Measurements from ENCODE around the gene MAP3K20.

MAP3K20 gene

GRCh38 chr2:173043476-173043875, 32.2 kb upstream of the MAP3K20 start:
- Histone ChIP-seq H2AFZ (ENCODE audit: low read depth, low read length) (no peak overlapping the region), H3K4me3 (ENCODE audit: low read length) (no peak overlapping the region), H3K4me1 (ENCODE audit: insufficient read depth, low read length) (no peaks in the 10 kb centered on the region), H3K27me3 (ENCODE audit: insufficient read depth, low read length) (no peaks in the 10 kb centered on the region), H3K36me3 (ENCODE audit: insufficient read depth, low read length) (no peaks in the 10 kb centered on the region), H3K9me3 (ENCODE audit: low read length) (no peaks in the 10 kb centered on the region)

- no peaks in the 10 kb centered on the region for H3K9me3 ChIP-seq (ENCODE audit: low read length)
- H3K4me1 ChIP-seq (ENCODE audit: insufficient read depth, low read length) = no peaks in the 10 kb centered on the region
- no peak overlapping the region for H3K4me3 ChIP-seq (ENCODE audit: low read length)
- H2AFZ ChIP-seq (ENCODE audit: low read depth, low read length) = no peak overlapping the region
- no peaks in the 10 kb centered on the region for H3K27me3 ChIP-seq (ENCODE audit: insufficient read depth, low read length)
- no peaks in the 10 kb centered on the region for H3K36me3 ChIP-seq (ENCODE audit: insufficient read depth, low read length)
Measured at GRCh38 chr2:173043897-173044519, 31.6 kb upstream of the MAP3K20 start.

- no peaks in the 10 kb centered on the region for H3K36me3 ChIP-seq (ENCODE audit: insufficient read depth, low read length)
- H2AFZ ChIP-seq (ENCODE audit: low read depth, low read length) = no peak overlapping the region
- no peaks in the 10 kb centered on the region for H3K27me3 ChIP-seq (ENCODE audit: insufficient read depth, low read length)
- no peaks in the 10 kb centered on the region for H3K4me1 ChIP-seq (ENCODE audit: insufficient read depth, low read length)
- no peaks in the 10 kb centered on the region for H3K9me3 ChIP-seq (ENCODE audit: low read length)
- no peak overlapping the region for H3K4me3 ChIP-seq (ENCODE audit: low read length)
Measured at GRCh38 chr2:173044686-173045085, 31.0 kb upstream of the MAP3K20 start.

GRCh38 chr2:173045181-173045580, 30.5 kb upstream of the MAP3K20 start:
- Histone ChIP-seq H2AFZ (ENCODE audit: low read depth, low read length) (no peak overlapping the region), H3K4me1 (ENCODE audit: insufficient read depth, low read length) (no peaks in the 10 kb centered on the region), H3K36me3 (ENCODE audit: insufficient read depth, low read length) (no peaks in the 10 kb centered on the region), H3K9me3 (ENCODE audit: low read length) (no peaks in the 10 kb centered on the region), H3K4me3 (ENCODE audit: low read length) (no peak overlapping the region), H3K27me3 (ENCODE audit: insufficient read depth, low read length) (no peaks in the 10 kb centered on the region)

GRCh38 chr2:173048522-173048896, 27.1 kb upstream of the MAP3K20 start:
- Histone ChIP-seq H3K36me3 (ENCODE audit: insufficient read depth, low read length) (no peaks in the 10 kb centered on the region), H3K27me3 (ENCODE audit: insufficient read depth, low read length) (no peaks in the 10 kb centered on the region), H3K4me3 (ENCODE audit: low read length) (no peak overlapping the region), H2AFZ (ENCODE audit: low read depth, low read length) (no peak overlapping the region), H3K9me3 (ENCODE audit: low read length) (no peaks in the 10 kb centered on the region), H3K4me1 (ENCODE audit: insufficient read depth, low read length) (no peaks in the 10 kb centered on the region)

- Histone ChIP-seq H3K4me3 (ENCODE audit: low read length) (no peak overlapping the region), H2AFZ (ENCODE audit: low read depth, low read length) (no peak overlapping the region), H3K36me3 (ENCODE audit: insufficient read depth, low read length) (no peaks in the 10 kb centered on the region), H3K27me3 (ENCODE audit: insufficient read depth, low read length) (no peaks in the 10 kb centered on the region), H3K9me3 (ENCODE audit: low read length) (no peaks in the 10 kb centered on the region), H3K4me1 (ENCODE audit: insufficient read depth, low read length) (no peaks in the 10 kb centered on the region)
Measured at GRCh38 chr2:173048897-173049661, 26.6 kb upstream of the MAP3K20 start.

- no peaks in the 10 kb centered on the region for H3K4me1 ChIP-seq (ENCODE audit: insufficient read depth, low read length)
Measured at GRCh38 chr2:173049831-173050230, 25.8 kb upstream of the MAP3K20 start.

GRCh38 chr2:173050684-173051083, 25.0 kb upstream of the MAP3K20 start:
- no peak overlapping the region for H3K4me3 ChIP-seq (ENCODE audit: low read length)
- no peaks in the 10 kb centered on the region for H3K27me3 ChIP-seq (ENCODE audit: insufficient read depth, low read length)
- no peaks in the 10 kb centered on the region for H3K36me3 ChIP-seq (ENCODE audit: insufficient read depth, low read length)
- H3K9me3 ChIP-seq (ENCODE audit: low read length) = no peaks in the 10 kb centered on the region
- no peaks in the 10 kb centered on the region for H3K4me1 ChIP-seq (ENCODE audit: insufficient read depth, low read length)
- no peak overlapping the region for H2AFZ ChIP-seq (ENCODE audit: low read depth, low read length)

More at GRCh38 chr2:173049831-173050230, 25.8 kb upstream of the MAP3K20 start:
- Histone ChIP-seq H2AFZ (ENCODE audit: low read depth, low read length) (no peak overlapping the region), H3K27me3 (ENCODE audit: insufficient read depth, low read length) (no peaks in the 10 kb centered on the region), H3K9me3 (ENCODE audit: low read length) (no peaks in the 10 kb centered on the region), H3K4me3 (ENCODE audit: low read length) (no peak overlapping the region), H3K36me3 (ENCODE audit: insufficient read depth, low read length) (no peaks in the 10 kb centered on the region)

GRCh38 chr2:173051463-173052215, 24.0 kb upstream of the MAP3K20 start:
- Histone ChIP-seq H3K4me3 (ENCODE audit: low read length) (no peak overlapping the region), H3K36me3 (ENCODE audit: insufficient read depth, low read length) (no peaks in the 10 kb centered on the region), H3K9me3 (ENCODE audit: low read length) (no peaks in the 10 kb centered on the region), H3K27me3 (ENCODE audit: insufficient read depth, low read length) (no peaks in the 10 kb centered on the region), H2AFZ (ENCODE audit: low read depth, low read length) (no peak overlapping the region), H3K4me1 (ENCODE audit: insufficient read depth, low read length) (no peaks in the 10 kb centered on the region)

- H3K4me3 ChIP-seq (ENCODE audit: low read length) = no peak overlapping the region
- no peak overlapping the region for H2AFZ ChIP-seq (ENCODE audit: low read depth, low read length)
Measured at GRCh38 chr2:173053043-173053699, 22.5 kb upstream of the MAP3K20 start.

GRCh38 chr2:173054466-173054865, 21.2 kb upstream of the MAP3K20 start:
- no peaks in the 10 kb centered on the region for H3K4me1 ChIP-seq (ENCODE audit: insufficient read depth, low read length)
- H3K4me3 ChIP-seq (ENCODE audit: low read length) = no peak overlapping the region
- H3K9me3 ChIP-seq (ENCODE audit: low read length) = no peaks in the 10 kb centered on the region
- H2AFZ ChIP-seq (ENCODE audit: low read depth, low read length) = no peak overlapping the region
- H3K27me3 ChIP-seq (ENCODE audit: insufficient read depth, low read length) = no peaks in the 10 kb centered on the region
- no peaks in the 10 kb centered on the region for H3K36me3 ChIP-seq (ENCODE audit: insufficient read depth, low read length)

More at GRCh38 chr2:173053043-173053699, 22.5 kb upstream of the MAP3K20 start:
- no peaks in the 10 kb centered on the region for H3K27me3 ChIP-seq (ENCODE audit: insufficient read depth, low read length)
- no peaks in the 10 kb centered on the region for H3K9me3 ChIP-seq (ENCODE audit: low read length)
- no peaks in the 10 kb centered on the region for H3K4me1 ChIP-seq (ENCODE audit: insufficient read depth, low read length)
- H3K36me3 ChIP-seq (ENCODE audit: insufficient read depth, low read length) = no peaks in the 10 kb centered on the region

GRCh38 chr2:173056705-173057364, 18.8 kb upstream of the MAP3K20 start:
- H3K27me3 ChIP-seq (ENCODE audit: insufficient read depth, low read length) = no peaks in the 10 kb centered on the region
- no peaks in the 10 kb centered on the region for H3K9me3 ChIP-seq (ENCODE audit: low read length)
- no peak overlapping the region for H3K4me3 ChIP-seq (ENCODE audit: low read length)
- no peak overlapping the region for H2AFZ ChIP-seq (ENCODE audit: low read depth, low read length)
- peaks cover 3% of the 10 kb centered on the region for H3K4me1 ChIP-seq (ENCODE audit: insufficient read depth, low read length)
- H3K36me3 ChIP-seq (ENCODE audit: insufficient read depth, low read length) = no peaks in the 10 kb centered on the region

Data from neuron (in vitro differentiated cells).